Occipital lobe (tissue), 2 donors: Measurements from ENCODE around the gene VAC14. TPM values are rescaled to one million over a fixed set of nuclear protein-coding genes. Genes with fewer than 3 reads are reported as not detected.
"Not testable (repeated sequence)": the region's sequence is repeated elsewhere in the genome, so short reads cannot be mapped to it uniquely, and the experiment has no call there.

Experiments
- DNase-seq: peaks from one replicate; lab custom pipeline; 2025; lab: John Stamatoyannopoulos, UW
- total RNA-seq: library from RNA; depleted of rRNA; stranded (reverse); fragments of >200 nt; gene quantifications from one replicate; pipeline ENCODE4 v1.2.3, GENCODE V29; 2014

VAC14 gene
- total RNA-seq, 1 donor from 2014 or later, result 15.9 TPM

DNA sequence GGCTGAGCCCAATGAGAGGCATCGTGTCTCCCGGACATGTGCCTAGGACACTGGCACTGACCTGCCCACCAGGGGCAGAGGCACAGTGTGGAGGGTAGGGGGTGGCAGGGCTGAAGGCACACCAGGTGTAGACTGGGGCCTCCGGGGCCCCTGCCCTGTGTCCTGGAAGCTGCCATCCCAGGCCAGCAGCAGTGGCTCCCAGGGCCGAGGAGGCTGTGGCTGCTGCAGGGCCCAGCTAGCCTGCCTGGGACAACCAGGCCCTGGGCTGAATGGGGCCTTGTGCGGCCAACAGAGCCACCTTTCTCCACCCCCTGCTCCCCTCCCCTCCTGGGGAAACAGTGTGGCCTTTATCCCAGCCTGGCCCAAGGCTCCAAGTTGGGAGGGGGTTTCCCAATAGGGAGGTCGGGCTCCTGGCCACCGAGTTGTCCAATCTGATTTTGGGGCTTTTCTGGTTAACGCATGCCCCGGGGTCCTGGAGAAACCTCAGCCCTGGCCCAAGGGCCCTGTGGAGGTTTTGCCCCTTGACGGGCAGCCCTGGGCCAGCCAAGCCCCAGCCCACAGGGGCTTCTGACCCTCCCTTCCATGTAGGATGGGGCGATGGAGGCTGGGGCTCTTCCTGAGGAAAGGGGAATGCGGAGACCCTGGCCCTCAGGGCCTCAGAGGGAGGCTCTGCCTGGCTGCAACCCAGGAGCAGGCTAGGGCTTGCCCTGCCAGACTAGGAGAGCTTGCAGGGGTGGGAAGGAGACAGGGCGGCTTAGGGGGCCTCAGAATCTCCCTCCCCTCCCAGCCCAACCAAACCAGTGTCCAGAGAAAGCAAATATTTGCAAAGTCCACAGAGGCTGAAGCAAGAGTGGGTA is 119.3 kb downstream of the VAC14 start:
- DNase-seq, result peak; percentile 49

DNA sequence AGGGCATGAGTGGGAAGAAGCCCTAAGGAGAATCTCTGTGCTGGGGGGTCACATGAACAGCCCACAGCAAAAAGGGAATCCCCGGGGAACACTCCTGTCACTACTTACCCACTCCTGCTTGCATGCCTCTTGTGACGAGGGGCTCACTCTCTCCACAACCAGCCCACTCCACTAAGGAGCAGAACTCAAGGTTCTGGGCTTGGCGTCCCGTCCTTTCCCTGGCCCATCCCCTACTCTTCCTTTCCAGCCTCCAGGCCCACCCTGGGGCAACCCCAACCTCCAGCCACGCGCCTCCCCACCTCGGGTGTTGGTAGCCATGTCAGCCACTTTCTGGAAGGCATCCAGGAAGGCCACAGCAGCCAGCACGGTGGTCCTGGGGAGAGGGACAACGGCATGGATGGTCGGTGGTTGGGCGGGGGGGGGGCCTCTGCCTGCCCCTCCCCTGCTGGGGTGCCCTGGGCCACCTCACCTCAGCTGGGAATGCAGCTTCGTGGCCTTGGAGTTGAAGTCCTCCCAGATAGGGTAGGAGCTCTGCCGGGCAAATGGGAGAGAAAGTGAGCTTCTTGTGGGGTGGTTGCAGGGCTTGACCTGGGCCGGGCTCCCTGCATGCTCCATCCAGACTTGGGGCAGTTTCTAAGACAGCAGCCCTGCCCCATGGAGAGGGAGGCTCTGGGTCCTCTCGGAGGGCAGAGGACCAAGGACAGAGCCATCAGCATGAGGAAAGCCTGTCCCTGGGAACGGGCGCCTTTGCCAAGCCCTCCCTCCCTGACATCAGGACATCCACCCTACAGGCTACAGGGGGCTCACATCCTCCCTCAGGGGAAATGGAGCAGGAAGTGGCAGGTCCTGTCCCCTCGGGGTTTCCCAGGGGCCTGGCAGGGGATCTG is 120.2 kb downstream of the VAC14 start:
- DNase-seq, result no peak

DNA sequence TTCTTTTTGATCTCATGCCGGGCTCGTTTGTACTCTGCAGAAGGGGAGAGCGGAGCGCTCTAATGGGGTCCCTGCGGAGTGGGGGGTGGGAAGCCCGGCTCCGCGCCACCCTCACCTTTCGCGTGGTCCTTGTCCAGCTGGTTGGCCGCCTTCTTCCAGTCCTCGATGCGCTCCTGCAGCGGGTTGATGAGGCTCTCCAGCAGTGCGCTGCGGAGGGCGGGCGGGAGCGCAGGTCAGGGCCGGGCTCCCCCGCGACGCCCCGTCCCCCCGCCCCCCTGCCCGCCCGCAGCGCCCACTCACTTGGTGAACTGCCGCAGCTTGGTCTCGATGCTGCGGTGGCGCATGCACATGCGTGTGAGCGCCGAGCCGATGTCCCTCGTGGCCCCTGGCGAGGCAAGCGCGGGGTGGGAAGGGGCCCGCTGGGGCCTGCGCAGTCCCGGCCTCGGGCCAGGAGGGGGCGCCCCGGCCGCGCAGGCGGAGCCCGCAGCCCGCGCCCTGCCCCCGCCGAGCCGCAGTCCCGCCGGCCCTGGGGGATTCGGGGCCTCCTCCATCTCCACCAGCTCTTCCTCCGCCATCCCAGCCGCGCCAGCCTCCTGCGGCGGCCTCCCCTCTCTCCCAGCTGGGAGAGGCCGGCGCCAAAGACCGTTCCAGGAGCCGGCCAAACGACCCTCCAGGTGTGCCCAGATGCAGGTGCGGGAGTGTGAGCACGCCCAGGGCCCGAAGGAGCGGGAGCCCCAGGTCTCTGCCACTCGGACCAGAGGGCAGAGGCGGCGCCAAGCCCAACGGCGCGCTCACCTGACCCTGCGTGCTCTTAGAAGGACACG is 121.1 kb downstream of the VAC14 start:
- no peak for DNase-seq

GRCh38 chr16:70678898-70679670 is 121.9 kb downstream of the VAC14 start:
- DNase-seq, result no peak

DNA sequence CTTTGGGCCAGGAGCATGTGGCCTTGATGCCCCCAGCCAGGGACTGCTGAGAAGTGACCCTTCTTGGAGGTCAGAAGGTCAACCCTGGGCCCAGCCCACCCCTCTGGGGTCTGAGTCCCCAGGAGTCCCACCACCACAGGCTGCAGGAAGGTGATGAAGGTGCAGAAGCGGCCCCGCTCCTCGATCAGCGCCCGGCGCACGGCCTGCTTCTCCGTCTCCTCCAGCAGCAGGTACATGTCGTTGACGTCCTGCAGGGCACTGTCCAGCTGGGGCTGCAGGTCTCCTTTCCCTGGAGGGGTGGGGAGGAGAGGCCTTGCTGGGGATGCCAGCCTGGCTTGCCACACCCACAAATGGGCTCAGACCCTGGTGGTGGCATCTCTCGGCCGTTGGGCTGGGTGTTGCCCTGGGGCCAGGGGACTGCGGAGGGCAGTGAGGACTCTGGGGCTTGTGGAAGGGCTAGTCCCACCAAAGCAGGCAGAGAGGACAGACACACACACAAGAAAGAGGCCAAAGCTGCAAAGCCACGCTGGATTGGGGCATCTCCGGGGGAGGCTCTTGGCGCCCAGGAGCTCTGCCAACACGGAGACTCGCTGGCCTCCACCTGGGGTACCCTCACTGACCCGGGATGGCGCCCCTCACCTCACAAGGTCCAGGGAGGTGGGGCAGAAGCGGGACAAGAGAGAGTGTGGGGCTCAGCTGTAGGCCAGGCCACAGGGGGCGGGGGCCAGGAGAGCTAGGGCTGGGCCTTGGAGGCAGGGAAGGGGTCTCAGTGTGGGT is 122.6 kb downstream of the VAC14 start:
- no peak for DNase-seq

GRCh38 chr16:70677499-70678120 is 123.3 kb downstream of the VAC14 start:
- DNase-seq, result no peak

DNA sequence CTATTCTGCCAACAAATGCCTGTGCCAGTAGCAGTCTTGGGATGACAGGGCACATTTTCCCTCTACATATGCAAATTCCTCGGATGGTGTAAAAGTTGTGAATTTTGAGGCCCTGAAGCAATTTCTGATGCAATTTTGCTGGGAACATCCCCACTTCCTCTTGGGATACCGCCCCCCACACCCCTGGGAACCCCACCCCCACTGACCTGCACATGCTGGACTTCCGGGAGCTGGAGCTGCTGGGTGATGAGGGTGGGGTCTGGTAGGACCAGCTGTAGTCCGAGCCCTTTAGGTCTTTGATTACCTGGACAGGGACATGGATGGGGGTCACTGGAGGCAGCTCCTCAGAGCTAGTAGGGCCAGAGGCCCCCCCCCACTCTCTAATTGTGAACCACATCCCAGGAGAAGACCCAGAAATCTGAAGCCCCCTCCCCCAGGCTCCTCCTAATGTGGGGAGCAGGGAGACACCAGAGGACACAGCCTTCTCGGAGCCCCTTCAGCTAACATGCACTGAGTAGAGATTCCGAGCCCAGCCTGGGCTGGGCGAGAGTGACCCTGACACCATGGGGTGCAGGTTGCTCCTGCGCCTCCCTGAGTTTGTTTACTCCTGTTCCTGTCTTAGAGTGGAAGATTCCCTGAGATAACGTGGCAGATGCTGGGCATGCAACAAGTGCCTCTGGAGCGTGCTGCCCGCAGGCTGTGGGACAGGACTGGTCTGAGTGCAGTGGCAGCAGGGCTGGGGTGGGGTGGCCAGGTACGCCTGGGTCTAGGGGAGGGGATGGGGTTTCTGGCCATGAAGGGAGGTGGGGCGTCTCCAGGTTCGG is 124.1 kb downstream of the VAC14 start:
- DNase-seq, result no peak

GRCh38 chr16:70675851-70676513 is 125.0 kb downstream of the VAC14 start:
- DNase-seq, result no peak

DNA sequence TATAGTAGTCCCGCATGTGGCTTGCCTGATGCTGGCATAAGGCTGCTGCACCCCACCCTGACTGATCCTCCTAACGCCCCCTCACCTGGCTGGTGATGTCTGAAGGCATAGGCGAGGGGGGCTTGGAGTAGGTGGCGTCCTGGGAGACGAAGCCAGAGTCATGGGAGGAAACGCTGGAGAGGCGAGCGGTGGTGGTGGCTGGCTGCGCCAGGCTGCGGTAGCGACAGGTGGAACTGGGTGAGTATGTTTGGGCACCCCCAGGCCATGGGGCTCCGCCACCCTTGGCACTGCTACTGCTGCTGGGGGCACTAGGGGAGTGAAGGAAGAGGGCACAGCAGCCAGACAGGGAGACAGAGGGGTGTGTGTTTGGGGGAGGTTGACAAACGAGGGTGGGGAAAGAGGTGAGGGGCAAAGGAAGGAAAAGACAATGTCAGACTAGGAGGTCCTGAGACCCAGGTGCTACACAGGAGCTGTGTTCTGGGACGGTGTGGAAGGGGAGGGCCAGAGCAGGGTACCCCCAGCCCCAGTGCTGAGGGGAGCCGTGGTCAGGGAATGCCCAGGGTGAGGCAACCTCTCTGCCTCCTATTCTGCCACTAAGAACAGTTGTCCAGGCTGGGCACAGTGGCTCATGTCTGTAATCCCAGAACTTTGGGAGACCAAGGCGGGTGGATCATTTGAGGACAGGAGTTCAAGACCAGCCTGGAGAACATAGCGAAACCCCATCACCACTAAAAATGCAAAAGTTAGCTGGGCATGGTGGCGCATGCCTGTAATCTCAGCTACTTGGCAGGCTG is 126.5 kb downstream of the VAC14 start:
- no peak for DNase-seq

DNA sequence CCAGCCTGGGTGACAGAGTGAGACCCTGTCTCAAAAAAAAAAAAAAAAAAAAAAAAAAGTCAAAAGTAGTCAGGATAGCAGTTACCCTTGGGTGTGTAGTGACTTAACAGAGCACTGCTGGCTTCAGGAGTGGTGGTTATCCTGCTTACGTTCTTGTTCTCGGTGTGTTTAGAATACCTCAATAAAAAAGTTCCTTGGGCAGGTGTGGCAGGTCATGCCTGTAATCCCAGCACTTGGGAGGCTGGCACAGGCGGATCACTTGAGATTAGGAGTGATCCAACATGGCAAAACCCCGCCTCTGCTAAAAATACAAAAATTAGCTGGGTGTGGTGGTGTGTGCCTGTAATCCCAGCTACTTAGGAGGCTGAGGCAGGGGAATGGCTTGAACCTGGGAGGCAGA is 130.0 kb downstream of the VAC14 start:
- not testable (repeated sequence) for DNase-seq

GRCh38 chr16:70670175-70670574 is 130.8 kb downstream of the VAC14 start:
- no peak for DNase-seq

- DNase-seq, result no peak
Observed at GRCh38 chr16:70665806-70666735, 134.9 kb downstream of the VAC14 start.

GRCh38 chr16:70665113-70665694 is 135.8 kb downstream of the VAC14 start:
- DNase-seq, result no peak

GRCh38 chr16:70664325-70665112 is 136.4 kb downstream of the VAC14 start:
- no peak for DNase-seq
